Endothelial cell of umbilical vein (primary cell): ENCODE measurements around the gene FECH.

ENCODE experiments used
- EZH2 ChIP-seq: IDR thresholded peaks from 2 replicates; pipeline ENCODE4 v1.6.1; 2012; ENCODE audit warnings: borderline replicate concordance, low read depth, mild to moderate bottlenecking, moderate library complexity, low read length, inconsistent platforms; ENCODE audit not compliant: severe bottlenecking
- GATA2 ChIP-seq: IDR thresholded peaks from 2 replicates; pipeline ENCODE4 v1.7.0; 2011; ENCODE audit warnings: low read depth, mild to moderate bottlenecking, moderate library complexity, mixed read lengths, low read length; ENCODE audit not compliant: insufficient read length, insufficient read depth
- JUN ChIP-seq: IDR thresholded peaks from 2 replicates; pipeline ENCODE4 v1.6.1; 2011; ENCODE audit warnings: borderline replicate concordance, low read depth; ENCODE audit not compliant: insufficient read length, insufficient read depth
- MYC ChIP-seq: IDR thresholded peaks from one replicate; pipeline ENCODE4 v1.6.1; 2011; ENCODE audit warnings: mild to moderate bottlenecking, low read depth, low read length
- POLR2A ChIP-seq: IDR thresholded peaks from 2 replicates; pipeline ENCODE4 v1.6.1; 2012; ENCODE audit warnings: low read depth, mild to moderate bottlenecking, control low read depth, low read length
- POLR2AphosphoS5 ChIP-seq: IDR thresholded peaks from 2 replicates; pipeline ENCODE4 v1.6.1; 2012; ENCODE audit warnings: low read depth, mild to moderate bottlenecking, control low read depth, low read length, moderate library complexity; ENCODE audit not compliant: insufficient read depth
- TF ChIP-seq, protein P1 (sequence below), 2 donors: IDR thresholded peaks; 1 replicate in 1 of 2; 2 replicates in 1 of 2; pipeline ENCODE4 v1.5.1; 2011; ENCODE audit warnings: low read length in 2 of 2, mild to moderate bottlenecking in 2 of 2, moderate library complexity in 2 of 2, control low read depth in 1 of 2, inconsistent platforms in 1 of 2, low read depth in 1 of 2; ENCODE audit not compliant: insufficient read depth in 1 of 2; ENCODE audit errors: extremely low read depth in 1 of 2
- TF ChIP-seq, protein P2 (sequence below): IDR thresholded peaks from 2 replicates; pipeline ENCODE4 v1.6.1; 2011; ENCODE audit not compliant: insufficient read depth, insufficient read length

DNA sequence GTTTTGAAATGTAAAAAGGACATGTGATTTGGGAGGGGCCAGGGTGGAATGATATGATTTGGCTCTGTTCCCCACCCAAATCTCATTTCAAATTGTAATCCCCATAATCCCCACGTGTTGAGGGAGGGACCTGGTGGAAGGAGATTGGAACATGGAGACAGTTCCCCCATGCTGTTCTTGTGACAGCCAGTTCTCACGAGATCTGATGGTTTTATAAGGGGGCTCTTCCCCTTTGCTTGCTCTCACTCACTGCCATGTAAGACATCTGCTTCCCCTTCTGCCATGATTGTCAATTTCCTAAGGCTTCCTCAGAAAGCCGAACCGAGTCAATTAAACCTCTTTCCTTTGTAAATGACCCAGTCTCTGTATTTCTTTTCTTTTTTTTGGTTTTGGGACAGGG, 39.2 kb downstream of the FECH start:
- no peak for TF ChIP-seq EZH2
- TF ChIP-seq, protein P1, sequence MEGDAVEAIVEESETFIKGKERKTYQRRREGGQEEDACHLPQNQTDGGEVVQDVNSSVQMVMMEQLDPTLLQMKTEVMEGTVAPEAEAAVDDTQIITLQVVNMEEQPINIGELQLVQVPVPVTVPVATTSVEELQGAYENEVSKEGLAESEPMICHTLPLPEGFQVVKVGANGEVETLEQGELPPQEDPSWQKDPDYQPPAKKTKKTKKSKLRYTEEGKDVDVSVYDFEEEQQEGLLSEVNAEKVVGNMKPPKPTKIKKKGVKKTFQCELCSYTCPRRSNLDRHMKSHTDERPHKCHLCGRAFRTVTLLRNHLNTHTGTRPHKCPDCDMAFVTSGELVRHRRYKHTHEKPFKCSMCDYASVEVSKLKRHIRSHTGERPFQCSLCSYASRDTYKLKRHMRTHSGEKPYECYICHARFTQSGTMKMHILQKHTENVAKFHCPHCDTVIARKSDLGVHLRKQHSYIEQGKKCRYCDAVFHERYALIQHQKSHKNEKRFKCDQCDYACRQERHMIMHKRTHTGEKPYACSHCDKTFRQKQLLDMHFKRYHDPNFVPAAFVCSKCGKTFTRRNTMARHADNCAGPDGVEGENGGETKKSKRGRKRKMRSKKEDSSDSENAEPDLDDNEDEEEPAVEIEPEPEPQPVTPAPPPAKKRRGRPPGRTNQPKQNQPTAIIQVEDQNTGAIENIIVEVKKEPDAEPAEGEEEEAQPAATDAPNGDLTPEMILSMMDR (IDR thresholded peaks at IDR 0.05; ENCODE audit: extremely low read depth in 1 of 2, insufficient read depth in 1 of 2, low read depth in 1 of 2, low read length in 2 of 2), result no peak
- TF ChIP-seq POLR2A, result no peak
- TF ChIP-seq JUN, result no peak
- TF ChIP-seq MYC, result no peak
- no peak for TF ChIP-seq POLR2AphosphoS5
- TF ChIP-seq, protein P2, sequence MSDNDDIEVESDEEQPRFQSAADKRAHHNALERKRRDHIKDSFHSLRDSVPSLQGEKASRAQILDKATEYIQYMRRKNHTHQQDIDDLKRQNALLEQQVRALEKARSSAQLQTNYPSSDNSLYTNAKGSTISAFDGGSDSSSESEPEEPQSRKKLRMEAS, result no peak
- TF ChIP-seq GATA2, result no peak
